ENCODE measurements around the gene THY1.
"Not testable (repeated sequence)": the region's sequence is repeated elsewhere in the genome, so short reads cannot be mapped to it uniquely, and the experiment has no call there.

The THY1 gene

DNA sequence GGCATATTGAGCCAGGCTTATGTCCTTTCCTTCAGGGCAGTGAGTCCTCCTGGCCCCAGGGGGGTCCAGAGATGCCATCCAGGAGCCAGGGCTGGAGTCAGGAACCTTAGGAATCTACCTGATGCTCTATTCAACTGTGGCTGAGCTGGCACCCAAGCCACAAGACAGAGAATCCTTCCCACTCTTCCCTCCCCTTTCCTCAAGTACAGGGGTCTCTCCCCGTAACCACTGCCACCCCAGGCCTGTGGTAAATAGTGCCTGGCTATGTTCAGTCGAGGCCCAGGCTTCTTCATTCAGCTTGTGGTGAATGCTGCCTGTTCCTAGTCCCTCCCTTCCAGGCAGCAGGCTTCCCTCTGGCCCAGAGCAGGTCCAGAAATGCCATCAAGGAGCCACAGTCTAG lies 45.5 kb upstream of the THY1 start:
- H3K9me3 ChIP-seq (ENCODE audit: severe bottlenecking) = no peaks in the 10 kb centered on the region
- no peak overlapping the region for H3K4me3 ChIP-seq (ENCODE audit: low read depth, low read length)
- TF ChIP-seq, protein P1, sequence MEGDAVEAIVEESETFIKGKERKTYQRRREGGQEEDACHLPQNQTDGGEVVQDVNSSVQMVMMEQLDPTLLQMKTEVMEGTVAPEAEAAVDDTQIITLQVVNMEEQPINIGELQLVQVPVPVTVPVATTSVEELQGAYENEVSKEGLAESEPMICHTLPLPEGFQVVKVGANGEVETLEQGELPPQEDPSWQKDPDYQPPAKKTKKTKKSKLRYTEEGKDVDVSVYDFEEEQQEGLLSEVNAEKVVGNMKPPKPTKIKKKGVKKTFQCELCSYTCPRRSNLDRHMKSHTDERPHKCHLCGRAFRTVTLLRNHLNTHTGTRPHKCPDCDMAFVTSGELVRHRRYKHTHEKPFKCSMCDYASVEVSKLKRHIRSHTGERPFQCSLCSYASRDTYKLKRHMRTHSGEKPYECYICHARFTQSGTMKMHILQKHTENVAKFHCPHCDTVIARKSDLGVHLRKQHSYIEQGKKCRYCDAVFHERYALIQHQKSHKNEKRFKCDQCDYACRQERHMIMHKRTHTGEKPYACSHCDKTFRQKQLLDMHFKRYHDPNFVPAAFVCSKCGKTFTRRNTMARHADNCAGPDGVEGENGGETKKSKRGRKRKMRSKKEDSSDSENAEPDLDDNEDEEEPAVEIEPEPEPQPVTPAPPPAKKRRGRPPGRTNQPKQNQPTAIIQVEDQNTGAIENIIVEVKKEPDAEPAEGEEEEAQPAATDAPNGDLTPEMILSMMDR (IDR thresholded peaks at IDR 0.05; ENCODE audit: low read depth, low read length) = no peak
- H3K27ac ChIP-seq = no peak overlapping the region
- H3K27me3 ChIP-seq (ENCODE audit: insufficient read depth, low read depth, severe bottlenecking) = no peaks in the 10 kb centered on the region
- no peak for DNase-seq
- no peaks in the 10 kb centered on the region for H3K36me3 ChIP-seq

DNA sequence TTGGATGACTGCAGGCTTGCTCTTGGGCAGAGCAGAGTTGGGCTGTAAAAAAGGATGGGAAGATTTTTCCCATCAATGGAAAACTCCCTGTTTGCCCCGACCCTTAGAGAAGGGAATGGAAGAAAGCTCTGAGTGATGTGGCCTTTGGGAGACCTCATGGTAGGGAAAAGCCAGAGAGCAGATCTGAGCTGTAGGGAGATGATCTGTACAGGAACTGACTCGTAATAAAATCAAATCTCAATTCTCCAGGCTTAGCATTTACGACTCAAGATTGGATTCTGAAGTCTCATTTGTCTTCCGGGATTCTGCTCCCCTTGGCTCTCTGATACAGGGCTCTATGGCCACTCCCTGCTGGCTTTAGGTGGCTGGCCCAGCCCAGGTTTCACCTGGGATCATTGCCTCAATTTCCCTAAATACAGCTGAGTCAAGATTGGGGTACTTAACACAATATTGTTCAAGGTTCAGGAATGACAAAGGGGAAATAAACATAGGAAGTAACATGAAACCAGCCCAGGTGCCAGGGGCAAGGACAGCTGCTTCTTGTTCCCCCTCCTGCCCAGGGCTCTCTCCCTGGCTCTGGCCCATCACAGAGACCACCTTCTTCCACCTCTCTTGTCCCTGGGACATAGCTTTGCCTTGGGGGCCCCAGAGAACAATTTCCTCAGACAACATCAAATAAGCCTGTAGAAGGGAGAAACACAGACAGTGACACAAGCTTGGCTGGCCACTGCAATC lies 38.4 kb upstream of the THY1 start:
- no peaks in the 10 kb centered on the region for H3K36me3 ChIP-seq
- no peaks in the 10 kb centered on the region for H3K27me3 ChIP-seq (ENCODE audit: insufficient read depth, low read depth, severe bottlenecking)
- DNase-seq = no peak
- no peaks in the 10 kb centered on the region for H3K9me3 ChIP-seq (ENCODE audit: severe bottlenecking)
- H3K27ac ChIP-seq = no peak overlapping the region
- H3K4me3 ChIP-seq (ENCODE audit: low read depth, low read length) = no peak overlapping the region
- TF ChIP-seq, protein P1 (IDR thresholded peaks at IDR 0.05; ENCODE audit: low read depth, low read length) = no peak

DNA sequence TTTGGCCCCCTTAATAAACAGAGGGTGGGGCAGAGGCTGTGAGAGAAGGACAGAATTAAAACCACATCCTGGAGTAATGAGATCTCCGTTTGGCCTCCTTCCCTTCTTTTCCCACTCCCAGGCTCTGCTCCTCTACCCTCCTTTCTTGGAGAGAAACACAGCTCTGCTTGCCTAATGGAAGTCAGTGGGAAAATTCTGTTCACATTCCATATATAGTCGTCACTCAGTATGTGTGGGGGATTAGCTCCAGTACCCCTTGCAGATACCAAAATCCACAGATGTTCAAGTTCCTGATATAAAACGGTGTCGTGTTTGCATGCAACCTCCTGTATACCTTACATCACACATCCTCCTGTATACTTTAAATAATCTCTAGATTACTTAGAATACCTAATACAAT lies 37.6 kb upstream of the THY1 start:
- TF ChIP-seq, protein P1 (IDR thresholded peaks at IDR 0.05; ENCODE audit: low read depth, low read length) = no peak
- DNase-seq = no peak
- Histone ChIP-seq H3K36me3 (no peaks in the 10 kb centered on the region), H3K27ac (no peak overlapping the region), H3K9me3 (ENCODE audit: severe bottlenecking) (no peaks in the 10 kb centered on the region), H3K27me3 (ENCODE audit: insufficient read depth, low read depth, severe bottlenecking) (no peaks in the 10 kb centered on the region), H3K4me3 (ENCODE audit: low read depth, low read length) (no peak overlapping the region)

DNA sequence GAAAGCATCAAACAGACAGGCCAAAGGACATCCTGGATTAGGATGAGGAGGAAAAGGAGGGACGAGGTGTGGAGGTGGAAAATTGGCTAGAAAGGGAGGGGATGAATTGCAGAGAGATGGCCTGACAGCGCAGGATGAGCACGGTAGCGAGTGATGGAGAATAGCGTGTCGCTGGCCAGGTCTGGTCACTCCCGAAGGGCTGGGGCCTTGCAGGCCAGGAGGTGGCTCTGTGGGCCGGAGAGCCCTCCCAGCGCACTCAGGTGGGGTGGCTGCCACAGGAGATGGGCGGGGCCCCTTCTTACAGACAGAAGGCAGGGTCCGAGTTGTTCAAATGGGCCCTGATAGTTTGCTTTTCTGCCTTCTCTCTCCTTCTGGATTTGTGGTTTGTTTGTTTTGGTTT lies 37.1 kb upstream of the THY1 start:
- no peak for DNase-seq
- H3K27me3 ChIP-seq (ENCODE audit: insufficient read depth, low read depth, severe bottlenecking) = no peaks in the 10 kb centered on the region
- TF ChIP-seq, protein P1 (IDR thresholded peaks at IDR 0.05; ENCODE audit: low read depth, low read length) = no peak
- H3K9me3 ChIP-seq (ENCODE audit: severe bottlenecking) = no peaks in the 10 kb centered on the region
- H3K27ac ChIP-seq = no peak overlapping the region
- H3K4me3 ChIP-seq (ENCODE audit: low read depth, low read length) = no peak overlapping the region
- H3K36me3 ChIP-seq = no peaks in the 10 kb centered on the region

DNA sequence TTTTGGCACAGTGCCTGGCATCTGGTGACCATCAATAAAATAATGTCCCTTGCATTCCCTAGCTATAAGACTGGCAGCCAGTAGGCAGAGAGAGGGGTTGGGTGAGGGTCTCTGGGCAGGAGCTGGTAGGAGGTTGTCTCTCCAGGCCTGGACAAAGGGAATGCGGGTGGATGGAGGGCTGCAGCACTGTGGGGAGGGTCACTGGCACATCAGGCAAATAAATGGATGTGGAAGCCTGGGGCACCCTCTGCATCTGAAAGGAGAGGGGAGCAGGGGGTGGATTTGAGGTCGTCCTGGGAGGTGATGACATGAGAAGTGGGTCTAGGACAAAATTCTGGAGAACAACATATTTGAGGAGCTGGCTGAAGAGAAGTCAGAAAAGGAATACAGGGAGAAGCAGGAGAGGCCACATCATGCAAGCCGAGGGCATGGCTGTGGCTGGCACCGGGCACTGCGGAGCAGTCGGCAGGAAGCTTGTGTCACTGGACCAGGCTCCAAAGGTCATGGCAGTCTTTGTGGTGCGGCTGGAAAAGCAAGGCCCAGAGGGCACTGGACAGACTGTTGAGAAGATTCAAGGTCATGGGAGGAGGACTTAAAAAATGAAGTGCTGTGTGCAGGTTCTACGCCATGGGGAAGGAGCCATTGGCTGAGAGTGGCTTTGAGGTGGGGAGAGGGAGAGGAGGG lies 36.5 kb upstream of the THY1 start:
- Histone ChIP-seq H3K4me3 (ENCODE audit: low read depth, low read length) (no peak overlapping the region), H3K27me3 (ENCODE audit: insufficient read depth, low read depth, severe bottlenecking) (no peaks in the 10 kb centered on the region), H3K9me3 (ENCODE audit: severe bottlenecking) (no peaks in the 10 kb centered on the region), H3K27ac (no peak overlapping the region), H3K36me3 (no peaks in the 10 kb centered on the region)
- TF ChIP-seq, protein P1 (IDR thresholded peaks at IDR 0.05; ENCODE audit: low read depth, low read length) = no peak
- no peak for DNase-seq

DNA sequence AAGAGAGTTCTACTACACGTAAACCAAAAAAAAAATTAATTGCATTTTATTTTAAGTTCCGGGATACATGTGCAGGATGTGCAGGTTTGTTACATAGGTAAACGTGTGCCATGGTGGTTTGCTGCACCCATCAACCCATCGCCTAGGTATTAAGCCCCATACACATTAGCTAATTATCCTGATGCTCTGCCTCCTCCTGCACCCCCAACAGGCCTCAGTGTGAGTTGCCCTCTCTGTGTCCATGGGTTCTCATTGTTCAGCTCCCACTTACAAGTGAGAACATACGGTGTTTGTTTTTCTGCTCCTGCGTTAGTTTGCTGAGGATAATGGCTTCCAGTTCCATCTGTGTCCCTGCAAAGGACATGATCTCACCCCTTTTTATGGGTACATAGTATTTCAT lies 32.7 kb upstream of the THY1 start:
- H3K9me3 ChIP-seq (ENCODE audit: severe bottlenecking); H3K27ac ChIP-seq; DNase-seq; H3K27me3 ChIP-seq (ENCODE audit: insufficient read depth, low read depth, severe bottlenecking); H3K4me3 ChIP-seq (ENCODE audit: low read depth, low read length); H3K36me3 ChIP-seq: not testable (repeated sequence)

DNA sequence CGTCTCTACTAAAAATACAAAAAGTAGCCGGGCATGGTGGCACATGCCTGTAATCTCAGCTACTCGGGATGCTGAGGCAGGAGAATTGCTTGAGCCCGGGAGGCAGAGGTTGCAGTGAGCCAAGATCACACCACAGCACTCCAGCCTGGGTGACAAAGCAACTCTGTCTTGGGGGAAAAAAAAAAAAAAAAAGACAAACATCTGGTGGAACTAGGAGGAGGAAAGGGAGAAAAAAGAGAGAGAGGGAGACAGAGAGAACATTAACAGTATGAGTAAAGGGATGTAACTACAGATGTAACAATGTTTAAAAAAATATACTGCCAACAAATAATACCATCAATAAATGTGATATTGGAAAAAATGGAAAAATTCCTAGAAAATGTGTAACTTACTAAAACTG lies 32.3 kb upstream of the THY1 start:
- not testable (repeated sequence) for H3K27me3 ChIP-seq (ENCODE audit: insufficient read depth, low read depth, severe bottlenecking); H3K9me3 ChIP-seq (ENCODE audit: severe bottlenecking); H3K27ac ChIP-seq; DNase-seq; H3K4me3 ChIP-seq (ENCODE audit: low read depth, low read length); H3K36me3 ChIP-seq
